OCI-LY7 (cell line): ENCODE measurements around the gene CIDEB. TPM values are rescaled to one million over a fixed set of nuclear protein-coding genes. Genes with fewer than 3 reads are reported as not detected.

Experiments
- BruUV-seq: library from RNA; stranded (reverse); fragments of 400-500 nt; replicated peaks from 2 replicates; lab custom pipeline; 2021; lab: Mats Ljungman, UMichigan
- CTCF ChIA-PET: fragments of 300-600 bp; sonication (Branson Sonifier 250); formaldehyde crosslinking; loops from one replicate; lab custom pipeline; 2022; ENCODE audit warnings: antibody characterized with exemption; ENCODE audit not compliant: unreplicated experiment; lab: Charles Lee
- POLR2A ChIA-PET: fragments of 300-600 bp; sonication (Branson Sonifier 250); formaldehyde crosslinking; loops from one replicate; lab custom pipeline; 2022; ENCODE audit warnings: antibody characterized with exemption; lab: Charles Lee
- DNase-seq: peaks from one replicate; pipeline ENCODE4 v3.0.0-alpha.2; 2015; ENCODE audit warnings: low spot score
- H2AFZ ChIP-seq: fragments of 200-600 bp; sonication (generic), shearing (Covaris generic); 2 replicates; pipeline ENCODE4 v1.6.1; 2014; ENCODE audit warnings: mild to moderate bottlenecking, antibody characterized with exemption, low read length, moderate library complexity
- H3K27ac ChIP-seq: fragments of 200-600 bp; sonication (generic); 2 replicates; pipeline ENCODE4 v1.5.1; 2014; ENCODE audit warnings: mixed run types, low read depth, mild to moderate bottlenecking, moderate library complexity, low read length, inconsistent platforms; ENCODE audit not compliant: poor library complexity, severe bottlenecking
- H3K36me3 ChIP-seq: fragments of 200-600 bp; sonication (generic); 2 replicates; pipeline ENCODE4 v1.6.1; 2014; ENCODE audit warnings: mild to moderate bottlenecking, antibody characterized with exemption, low read length, moderate library complexity, mixed read lengths; ENCODE audit not compliant: insufficient read depth
- H3K4me1 ChIP-seq: fragments of 200-600 bp; sonication (generic); 2 replicates; pipeline ENCODE4 v1.5.1; 2014; ENCODE audit warnings: mild to moderate bottlenecking, low read length; ENCODE audit not compliant: insufficient read depth, poor library complexity, severe bottlenecking
- H3K4me2 ChIP-seq: fragments of 200-600 bp; sonication (generic); 2 replicates; pipeline ENCODE4 v1.6.1; 2014; ENCODE audit warnings: mild to moderate bottlenecking, low read length
- H3K4me3 ChIP-seq: fragments of 200-600 bp; sonication (generic); 2 replicates; pipeline ENCODE4 v1.5.1; 2014; ENCODE audit warnings: mild to moderate bottlenecking, low read depth, low read length; ENCODE audit not compliant: poor library complexity, severe bottlenecking
- H3K79me2 ChIP-seq: fragments of 200-600 bp; sonication (generic); 2 replicates; pipeline ENCODE4 v1.6.1; 2016; ENCODE audit warnings: low read depth, mild to moderate bottlenecking, low read length, moderate library complexity, mixed read lengths; ENCODE audit not compliant: insufficient read depth
- H3K9me2 ChIP-seq: fragments of 200-600 bp; sonication (generic); 2 replicates; pipeline ENCODE4 v1.6.1; 2016; ENCODE audit warnings: mild to moderate bottlenecking, low read length, mixed read lengths; ENCODE audit not compliant: insufficient read depth
- H3K9me3 ChIP-seq: fragments of 200-600 bp; sonication (generic); 2 replicates; pipeline ENCODE4 v1.6.1; 2014; ENCODE audit warnings: mild to moderate bottlenecking, mixed run types, low read length, mixed read lengths
- H4K20me1 ChIP-seq: fragments of 200-600 bp; sonication (generic); 2 replicates; pipeline ENCODE4 v1.6.1; 2014; ENCODE audit warnings: mild to moderate bottlenecking, antibody characterized with exemption, low read length, moderate library complexity, mixed read lengths; ENCODE audit not compliant: insufficient read depth
- EZH2phosphoT487 ChIP-seq: fragments of 200-600 bp; sonication (generic); IDR thresholded peaks from 2 replicates; pipeline ENCODE4 v1.6.1; 2018; ENCODE audit warnings: low read depth, borderline replicate concordance, mild to moderate bottlenecking, mixed run types, antibody characterized with exemption, low read length, moderate library complexity, mixed read lengths
- intact Hi-C: fragments of 100-400 bp; cut with micrococcal nuclease; formaldehyde crosslinking; loops from one replicate; pipeline ENCODE4 v1.10.0; 2022; ENCODE audit not compliant: unreplicated experiment
- total RNA-seq, 2 experiments: library from RNA; depleted of rRNA in 1 of 2; stranded (reverse); fragments of >200 nt in 1 of 2; shearing (Covaris generic) in 1 of 2; gene quantifications; 2 replicates each; pipeline ENCODE4 v1.2.3, GENCODE V29; 2014 to 2022
- TF ChIP-seq, protein P1 (sequence below): fragments of 200-600 bp; sonication (generic); conservative IDR thresholded peaks from 2 replicates; pipeline ENCODE4 v1.5.1; 2014; ENCODE audit warnings: mild to moderate bottlenecking, antibody characterized with exemption, low read length, moderate library complexity, mixed read lengths

CIDEB gene
- total RNA-seq, 2 experiments from 2014 or later, result 1.6 TPM; not detected in 1

DNA sequence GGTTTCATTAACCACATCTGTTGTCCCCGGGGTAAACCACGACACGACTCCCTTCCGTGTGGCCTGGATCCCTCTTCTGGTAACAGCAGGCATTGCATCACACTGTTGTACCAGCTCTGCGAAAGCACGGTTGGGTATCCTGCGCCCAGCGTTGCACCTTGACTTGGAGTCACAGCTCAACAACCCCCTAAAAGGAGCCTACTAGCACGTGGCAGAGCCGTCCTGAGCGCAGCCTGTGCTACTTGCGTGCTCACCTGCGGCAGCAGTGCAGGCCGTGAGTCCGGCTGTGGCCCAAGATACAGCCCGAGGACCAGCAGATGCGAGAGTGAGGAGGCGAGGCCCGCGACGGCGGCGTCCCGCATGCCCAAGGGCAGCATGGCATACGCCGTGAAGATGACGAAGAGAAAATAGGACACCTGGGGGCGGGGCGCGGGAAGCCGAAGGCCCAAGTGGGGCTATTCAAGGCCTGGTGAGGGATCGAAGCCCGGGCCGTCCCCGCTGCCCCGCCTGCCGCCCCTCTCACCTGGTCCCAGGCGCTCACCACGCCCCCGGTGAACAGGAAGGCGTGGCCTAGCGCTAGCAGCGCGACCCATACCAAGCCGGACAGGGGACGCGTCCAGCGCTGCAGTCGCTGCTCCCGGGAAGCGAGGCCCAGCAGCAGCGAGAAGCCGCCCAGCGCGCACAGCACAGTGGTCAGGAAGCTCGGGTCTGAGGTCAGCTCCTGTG is 24.7 kb upstream of the CIDEB start:
- intact Hi-C loops, result loop anchor here (1.0 to 10.0 kb wide), 2 partner anchors 89 to 342 kb away; no protein-coding TSS in a partner anchor

DNA sequence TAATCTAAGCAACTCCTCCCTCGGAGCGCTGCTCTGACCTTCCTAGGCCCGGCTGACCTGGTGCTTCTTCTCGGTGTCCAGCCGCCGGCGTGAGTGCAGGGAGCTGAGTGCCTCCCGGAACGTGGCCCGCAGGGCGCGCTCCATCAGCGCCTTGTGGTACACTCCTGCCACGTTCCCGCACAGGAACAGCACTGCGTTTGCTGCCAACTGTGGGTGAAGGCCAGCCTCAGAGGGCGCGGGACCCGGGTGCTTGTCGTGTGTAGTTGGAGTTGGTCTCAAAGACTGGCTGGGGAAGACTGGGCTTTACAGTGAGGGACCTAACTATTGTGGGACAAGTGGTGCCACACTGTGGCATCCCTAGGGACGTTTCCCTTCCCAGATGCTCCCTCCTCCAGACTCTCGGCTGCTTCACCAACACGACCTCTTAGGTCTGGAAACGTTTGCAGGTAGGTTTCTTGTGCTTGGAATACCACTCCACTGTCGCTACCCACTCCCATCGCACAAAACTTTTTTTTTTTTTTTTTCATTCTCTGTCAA is 24.0 kb upstream of the CIDEB start:
- Histone ChIP-seq H3K4me3 (no peak overlapping the region), H3K9me2 (no peaks in the 10 kb centered on the region), H3K4me2 (peak overlapping the region; percentile 70; the same call in 1 of the 2 replicates), H3K27ac (no peak overlapping the region), H3K79me2 (no peaks in the 10 kb centered on the region), H2AFZ (no peak overlapping the region), H3K4me1 (peaks cover 30% of the 10 kb centered on the region), H3K9me3 (no peaks in the 10 kb centered on the region), H3K36me3 (no peaks in the 10 kb centered on the region), H4K20me1 (no peaks in the 10 kb centered on the region)
- no peak for DNase-seq
- intact Hi-C loops, result loop anchor here (1.0 to 10.0 kb wide), 2 partner anchors 88 to 343 kb away; no protein-coding TSS in a partner anchor
- POLR2A ChIA-PET, result interaction anchor here (0.5 to 1.2 kb wide), 3 partner anchors 23 to 57 kb away, joined by 3 to 7 read pairs (median 6); no protein-coding TSS in a partner anchor
- BruUV-seq, result no TSS peak
- no peak for TF ChIP-seq EZH2phosphoT487
- TF ChIP-seq, protein P1, sequence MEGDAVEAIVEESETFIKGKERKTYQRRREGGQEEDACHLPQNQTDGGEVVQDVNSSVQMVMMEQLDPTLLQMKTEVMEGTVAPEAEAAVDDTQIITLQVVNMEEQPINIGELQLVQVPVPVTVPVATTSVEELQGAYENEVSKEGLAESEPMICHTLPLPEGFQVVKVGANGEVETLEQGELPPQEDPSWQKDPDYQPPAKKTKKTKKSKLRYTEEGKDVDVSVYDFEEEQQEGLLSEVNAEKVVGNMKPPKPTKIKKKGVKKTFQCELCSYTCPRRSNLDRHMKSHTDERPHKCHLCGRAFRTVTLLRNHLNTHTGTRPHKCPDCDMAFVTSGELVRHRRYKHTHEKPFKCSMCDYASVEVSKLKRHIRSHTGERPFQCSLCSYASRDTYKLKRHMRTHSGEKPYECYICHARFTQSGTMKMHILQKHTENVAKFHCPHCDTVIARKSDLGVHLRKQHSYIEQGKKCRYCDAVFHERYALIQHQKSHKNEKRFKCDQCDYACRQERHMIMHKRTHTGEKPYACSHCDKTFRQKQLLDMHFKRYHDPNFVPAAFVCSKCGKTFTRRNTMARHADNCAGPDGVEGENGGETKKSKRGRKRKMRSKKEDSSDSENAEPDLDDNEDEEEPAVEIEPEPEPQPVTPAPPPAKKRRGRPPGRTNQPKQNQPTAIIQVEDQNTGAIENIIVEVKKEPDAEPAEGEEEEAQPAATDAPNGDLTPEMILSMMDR, result no peak
- CTCF ChIA-PET, result interaction anchor here (0.6 to 3.0 kb wide), 3 partner anchors 32 to 105 kb away, joined by 3 to 26 read pairs (median 16); partner anchors contain the start of gene KHNYN

More for the DNA sequence above, 24.7 kb upstream of the CIDEB start:
- Histone ChIP-seq H3K36me3 (no peaks in the 10 kb centered on the region), H3K4me3 (peak overlapping the region; percentile 26), H3K4me1 (peaks cover 26% of the 10 kb centered on the region), H3K9me2 (no peaks in the 10 kb centered on the region), H4K20me1 (no peaks in the 10 kb centered on the region), H2AFZ (peak overlapping the region; percentile 65; the same call in 1 of the 2 replicates), H3K9me3 (no peaks in the 10 kb centered on the region), H3K4me2 (peak overlapping the region; percentile 70), H3K27ac (no peak overlapping the region), H3K79me2 (no peaks in the 10 kb centered on the region)
- no TSS peak for BruUV-seq
- no peak for TF ChIP-seq EZH2phosphoT487
- TF ChIP-seq, protein P1, result peak; percentile 84
- CTCF ChIA-PET, result interaction anchor here (0.6 to 3.0 kb wide), 4 partner anchors 32 to 109 kb away, joined by 3 to 26 read pairs (median 11); partner anchors contain the start of gene KHNYN
- POLR2A ChIA-PET, result interaction anchor here (0.5 to 1.4 kb wide), 6 partner anchors 23 to 105 kb away, joined by 3 to 7 read pairs (median 6); partner anchors contain the start of gene KHNYN
- DNase-seq, result peak; percentile 92
